Stimulated activated naive CD4-positive, alpha-beta T cell (primary cell): ENCODE results near the gene DLX3.
A peak's percentile ranks its signal among the peaks of the same experiment; 100 is the strongest.

ENCODE experiments used
- DNase-seq, 6 experiments: peaks; one replicate each; lab custom pipeline; 2025; lab: John Stamatoyannopoulos, UW

DLX3 gene

GRCh38 chr17:50023520-50023919 is 28.5 kb upstream of the DLX3 start:
- DNase-seq = no peak

- DNase-seq = no peak
Observed at GRCh38 chr17:50022463-50023130, 27.6 kb upstream of the DLX3 start.

- DNase-seq = no peak
Observed at GRCh38 chr17:50021681-50022370, 26.8 kb upstream of the DLX3 start.

- no peak for DNase-seq
Observed at GRCh38 chr17:50020841-50021599, 26.0 kb upstream of the DLX3 start.

GRCh38 chr17:50018909-50019308 is 23.9 kb upstream of the DLX3 start:
- DNase-seq = no peak

- no peak for DNase-seq
Observed at GRCh38 chr17:50015146-50015545, 20.1 kb upstream of the DLX3 start.

GRCh38 chr17:50014471-50015088 is 19.6 kb upstream of the DLX3 start:
- DNase-seq = no peak

- no peak for DNase-seq
Observed at GRCh38 chr17:50013079-50013478, 18.1 kb upstream of the DLX3 start.

- DNase-seq = no peak
Observed at GRCh38 chr17:50009282-50009681, 14.3 kb upstream of the DLX3 start.

- DNase-seq = no peak
Observed at GRCh38 chr17:50003911-50004310, 8.9 kb upstream of the DLX3 start.

GRCh38 chr17:49998836-49999511 is 4.0 kb upstream of the DLX3 start:
- no peak for DNase-seq

- DNase-seq = peak; percentile 64 to 86 (median 82)
Observed at GRCh38 chr17:49997773-49998703, 3.0 kb upstream of the DLX3 start.

GRCh38 chr17:49997301-49997650 is 2.3 kb upstream of the DLX3 start:
- DNase-seq = peak in 1 of 6 experiments; percentile 50

- DNase-seq = peak; percentile 20 to 76 (median 55)
Observed at GRCh38 chr17:49996495-49997300, 1.7 kb upstream of the DLX3 start.

GRCh38 chr17:49996121-49996494 is 1.1 kb upstream of the DLX3 start:
- no peak for DNase-seq

GRCh38 chr17:49994085-49995054 is 654 bp downstream of the DLX3 start:
- peak in 3 of 6 experiments; percentile 21 to 31 (median 22) for DNase-seq

GRCh38 chr17:49993423-49994060 is 1.5 kb downstream of the DLX3 start:
- DNase-seq = peak in 4 of 6 experiments; percentile 8 to 39 (median 16)

- no peak for DNase-seq
Observed at GRCh38 chr17:49992933-49993422, 2.0 kb downstream of the DLX3 start.
